Motor neuron (in vitro differentiated cells): ENCODE results near the gene IGFBP2. TPM values are rescaled to one million over a fixed set of nuclear protein-coding genes. Genes with fewer than 3 reads are reported as not detected.

Source experiments
- ATAC-seq, 8 experiments: fragments of 200-7000 bp; cut with Tn5 transposase; replicated peaks in 6 of 8; 2 replicates each; pipeline ENCODE4 v1.8.0; 2021; ENCODE audit warnings: mild to moderate bottlenecking in 8 of 8, moderate library complexity in 8 of 8
- H3K27ac ChIP-seq, 2 donors: fragments of 250-450 bp; sonication (Bioruptor Pico); 2 replicates each; pipeline ENCODE4 v1.9.0; 2021; ENCODE audit warnings: antibody characterized with exemption in 2 of 2, mild to moderate bottlenecking in 2 of 2, moderate library complexity in 1 of 2
- H3K4me1 ChIP-seq, 2 donors: fragments of 250-450 bp; sonication (Bioruptor Pico); replicated peaks in 1 of 2; 2 replicates each; pipeline ENCODE4 v1.6.1; 2021; ENCODE audit warnings: antibody characterized with exemption in 2 of 2, mild to moderate bottlenecking in 2 of 2, moderate library complexity in 1 of 2
- H3K4me3 ChIP-seq, 5 donors: fragments of 250-450 bp; sonication (Bioruptor Pico); 2 replicates each; pipeline ENCODE4 v1.9.0; 2021; ENCODE audit warnings: antibody characterized with exemption in 5 of 5, mild to moderate bottlenecking in 5 of 5, moderate library complexity in 4 of 5
- WGBS, 10 experiments: fragments of 450-650 bp; shearing (Covaris generic); methylation state at CpG; one replicate each; pipeline ENCODE4 v1.0.0; 2022; 5-methylcytosine and 5-hydroxymethylcytosine counted together
- in situ Hi-C, 9 experiments: fragments of 400-800 bp; cut with MboI; loops; one replicate each; pipeline ENCODE4 v1.15.0; 2021; ENCODE audit warnings: low sequenced_read_pairs in 9 of 9, low pct_unique_long_range_greater_than_20kb in 2 of 9; ENCODE audit not compliant: unreplicated experiment in 9 of 9
- total RNA-seq, 8 experiments: library from RNA; unstranded; fragments of 300-600 nt; gene quantifications; 2 replicates each; pipeline versions ENCODE4 v1.2.3 to v1.2.4, GENCODE V29; 2022

The IGFBP2 gene
- total RNA-seq, 8 experiments from 2014 or later = 1.2 to 825 (median 454) TPM

- ATAC-seq = peak in 1 of 8 experiments; percentile 15
- in situ Hi-C loops = loop anchor here in 8 of 9 experiments (10.0 to 25.0 kb wide), 2 partner anchors 147 to 150 kb away; no protein-coding TSS in a partner anchor
- no peak overlapping the region for H3K4me3 ChIP-seq
- peaks cover 20 to 41% of the 10 kb centered on the region in 2 donors for H3K4me1 ChIP-seq
- no peak overlapping the region for H3K27ac ChIP-seq
- 50 to 100% (median 100%) methylated on average over 1 to 3 of the region's 20 CpGs; no CpG with 5 or more reads in 4 of the 10 experiments for WGBS, 10 experiments
Observed at GRCh38 chr2:216661639-216662375, 28.6 kb downstream of the IGFBP2 start.

DNA sequence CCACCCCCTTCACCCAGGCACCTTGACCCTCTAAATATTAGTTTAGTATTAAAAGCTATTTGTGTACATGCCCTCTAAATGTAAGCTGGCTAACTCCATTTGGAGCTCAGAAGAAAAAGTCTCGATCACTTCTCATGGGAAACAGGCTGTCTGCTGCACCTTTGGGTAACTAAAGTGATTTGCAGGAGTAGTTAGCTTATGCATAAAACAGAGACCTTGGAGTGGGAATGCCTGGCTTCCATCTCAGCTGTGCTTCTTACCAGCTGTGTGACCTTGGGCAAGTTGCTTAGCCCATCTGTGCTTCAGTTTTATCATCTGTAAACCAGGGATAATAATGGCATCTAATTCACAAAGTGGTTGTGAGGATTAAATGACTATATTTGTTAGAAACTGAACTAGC is 29.9 kb downstream of the IGFBP2 start:
- in situ Hi-C loops = loop anchor here in 8 of 9 experiments (10.0 to 25.0 kb wide), 2 partner anchors 148 to 151 kb away; no protein-coding TSS in a partner anchor
- no peak overlapping the region for H3K27ac ChIP-seq
- no peak for ATAC-seq
- no peak overlapping the region for H3K4me3 ChIP-seq
- whole genome bisulfite sequencing, 10 experiments = 80 to 100% (median 95%) methylated on average over 1 of the region's 1 CpG; no CpG with 5 or more reads in 6 of the 10 experiments
- H3K4me1 ChIP-seq = peaks cover 20 to 30% of the 10 kb centered on the region in 2 donors

GRCh38 chr2:216663846-216664245 is 30.6 kb downstream of the IGFBP2 start:
- Histone ChIP-seq H3K4me3 (no peak overlapping the region), H3K27ac (no peak overlapping the region), H3K4me1 (peaks cover 20 to 28% of the 10 kb centered on the region in 2 donors)
- ATAC-seq = no peak
- 60 to 100% (median 95%) methylated on average over 2 to 4 of the region's 18 CpGs; no CpG with 5 or more reads in 6 of the 10 experiments for WGBS, 10 experiments
- in situ Hi-C loops = loop anchor here in 8 of 9 experiments (10.0 to 25.0 kb wide), 2 partner anchors 149 to 152 kb away; no protein-coding TSS in a partner anchor

DNA sequence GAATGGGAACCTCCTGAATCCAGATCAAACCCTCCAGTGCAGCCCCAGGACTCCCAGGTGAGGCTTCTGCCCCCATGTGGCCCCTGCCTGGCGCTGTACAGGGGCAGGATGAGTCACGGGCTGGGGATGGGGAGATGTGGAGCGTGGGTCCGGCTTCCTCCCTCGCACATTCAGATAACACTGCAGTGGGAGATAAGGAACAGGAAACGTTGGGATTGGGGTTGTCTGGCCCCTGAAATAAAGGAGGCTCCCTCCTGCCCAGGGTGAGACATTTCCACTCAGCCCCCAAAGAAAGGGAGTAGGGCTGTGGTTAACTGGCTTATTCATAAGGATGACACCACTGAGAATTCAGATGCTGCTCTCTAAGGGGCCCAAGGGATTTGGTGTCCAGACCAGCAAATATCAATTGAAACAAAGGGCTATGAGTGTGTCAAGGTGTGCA is 31.4 kb downstream of the IGFBP2 start:
- 50 to 71% (median 64%) methylated on average over 1 to 4 of the region's 6 CpGs; no CpG with 5 or more reads in 7 of the 10 experiments for WGBS, 10 experiments
- H3K4me3 ChIP-seq = no peak overlapping the region
- H3K27ac ChIP-seq = peak overlapping the region in 1 of 2 donors; percentile 9
- H3K4me1 ChIP-seq = peaks cover 20% of the 10 kb centered on the region in 2 donors
- peak in 4 of 8 experiments; percentile 4 to 28 (median 22) for ATAC-seq
- in situ Hi-C loops = loop anchor here (5.0 to 25.0 kb wide), 3 partner anchors 147 to 152 kb away; no protein-coding TSS in a partner anchor

DNA sequence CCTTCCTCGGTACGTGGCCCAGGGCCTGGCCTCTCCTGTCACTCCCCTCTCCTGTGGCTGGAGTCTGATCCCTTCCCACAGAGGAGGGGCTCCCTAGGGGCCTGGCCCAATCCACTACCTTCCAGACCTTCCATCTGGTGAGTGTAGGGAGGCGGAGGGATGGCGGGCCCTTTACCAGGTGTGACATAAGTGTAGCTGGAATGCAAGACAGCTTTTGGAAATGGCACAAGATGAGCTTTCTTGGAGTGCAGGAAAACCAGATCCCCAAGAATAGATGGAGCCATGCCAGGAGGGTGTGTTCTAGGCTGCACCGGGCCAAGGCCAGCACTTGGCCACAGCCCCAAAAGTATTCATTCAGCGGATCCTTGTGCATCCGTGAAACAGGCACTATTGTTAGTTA is 32.0 kb downstream of the IGFBP2 start:
- Histone ChIP-seq H3K4me3 (no peak overlapping the region), H3K27ac (peak overlapping the region in 1 of 2 donors; percentile 9), H3K4me1 (peaks cover 19 to 20% of the 10 kb centered on the region in 2 donors)
- ATAC-seq = peak in 7 of 8 experiments; percentile 1 to 38 (median 6)
- in situ Hi-C loops = loop anchor here (5.0 to 25.0 kb wide), 3 partner anchors 148 to 153 kb away; no protein-coding TSS in a partner anchor
- 0 to 63% (median 56%) methylated on average over 1 to 5 of the region's 7 CpGs; no CpG with 5 or more reads in 6 of the 10 experiments for WGBS, 10 experiments

DNA sequence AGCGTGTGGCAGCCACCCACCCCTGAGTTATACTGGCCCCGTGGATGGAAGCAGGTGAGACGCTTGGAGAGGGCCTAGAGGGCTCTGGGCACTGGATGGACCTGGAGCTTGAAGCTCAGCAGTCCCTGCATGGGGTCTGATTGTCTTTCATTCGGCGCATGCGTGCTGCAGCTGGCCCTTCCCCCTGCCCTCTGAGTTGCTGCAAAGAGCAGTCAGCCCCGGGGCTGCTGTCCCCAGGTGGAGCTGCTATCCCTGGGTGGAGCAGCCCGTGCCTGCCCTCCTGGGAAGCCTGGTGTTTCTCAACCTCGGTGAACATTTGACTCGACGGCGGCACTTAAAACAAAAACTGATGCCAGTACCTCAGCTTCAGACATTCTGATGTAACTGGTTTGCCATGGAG is 32.5 kb downstream of the IGFBP2 start:
- H3K4me3 ChIP-seq = no peak overlapping the region
- in situ Hi-C loops = loop anchor here (5.0 to 25.0 kb wide), 3 partner anchors 148 to 153 kb away; no protein-coding TSS in a partner anchor
- H3K27ac ChIP-seq = peak overlapping the region in 1 of 2 donors; percentile 12
- WGBS, 10 experiments = 0 to 58% (median 33%) methylated on average over 1 to 4 of the region's 12 CpGs; no CpG with 5 or more reads in 5 of the 10 experiments
- ATAC-seq = peak in 6 of 8 experiments; percentile 12 to 77 (median 73)
- H3K4me1 ChIP-seq = peaks cover 19 to 20% of the 10 kb centered on the region in 2 donors

GRCh38 chr2:216666461-216667233 is 33.4 kb downstream of the IGFBP2 start:
- in situ Hi-C loops = loop anchor here (5.0 to 25.0 kb wide), 3 partner anchors 149 to 154 kb away; no protein-coding TSS in a partner anchor
- ATAC-seq = peak; percentile 53 to 86 (median 80)
- Histone ChIP-seq H3K4me3 (no peak overlapping the region), H3K27ac (no peak overlapping the region), H3K4me1 (peaks cover 19 to 20% of the 10 kb centered on the region in 2 donors)
- 0 to 17% (median 4%) methylated on average over 1 to 7 of the region's 9 CpGs; no CpG with 5 or more reads in 3 of the 10 experiments for WGBS, 10 experiments

GRCh38 chr2:216670266-216671080 is 37.3 kb downstream of the IGFBP2 start:
- in situ Hi-C loops = loop anchor here in 2 of 9 experiments (25.0 kb wide), 1 partner anchor 158 kb away; no protein-coding TSS in a partner anchor
- no peak overlapping the region for H3K4me3 ChIP-seq
- WGBS, 10 experiments = 96 to 100% methylated on average over 1 to 5 of the region's 17 CpGs; no CpG with 5 or more reads in 8 of the 10 experiments
- peak in 2 of 8 experiments; percentile 5 to 8 for ATAC-seq
- no peak overlapping the region for H3K27ac ChIP-seq
- peaks cover 5 to 9% of the 10 kb centered on the region in 2 donors for H3K4me1 ChIP-seq

DNA sequence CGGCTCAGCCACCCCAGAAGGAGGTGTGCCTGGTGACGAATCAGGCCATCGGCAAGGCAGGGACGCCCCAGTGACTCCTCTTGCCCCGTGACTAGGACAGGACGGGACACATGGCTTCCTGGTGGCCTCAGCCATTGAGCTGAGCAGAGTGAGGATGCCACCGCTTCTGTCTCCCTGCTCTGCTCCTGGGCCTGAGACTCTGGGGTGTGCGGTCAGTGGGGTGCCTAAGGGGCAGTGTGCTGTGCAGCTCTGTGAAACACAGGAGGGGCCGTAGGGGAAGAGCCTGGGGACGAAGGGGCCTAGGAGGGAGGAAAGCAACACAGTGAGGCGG is 37.8 kb downstream of the IGFBP2 start:
- Histone ChIP-seq H3K4me3 (no peak overlapping the region), H3K4me1 (peaks cover 0 to 3% of the 10 kb centered on the region in 2 donors), H3K27ac (no peak overlapping the region)
- 40 to 100% (median 92%) methylated on average over 1 to 5 of the region's 11 CpGs; no CpG with 5 or more reads in 4 of the 10 experiments for WGBS, 10 experiments
- peak in 2 of 8 experiments; percentile 3 to 9 for ATAC-seq
- in situ Hi-C loops = loop anchor here in 2 of 9 experiments (25.0 kb wide), 1 partner anchor 159 kb away; no protein-coding TSS in a partner anchor

GRCh38 chr2:216671791-216672343 is 38.6 kb downstream of the IGFBP2 start:
- no peak for ATAC-seq
- in situ Hi-C loops = loop anchor here in 2 of 9 experiments (25.0 kb wide), 1 partner anchor 160 kb away; no protein-coding TSS in a partner anchor
- H3K27ac ChIP-seq = no peak overlapping the region
- no peak overlapping the region for H3K4me3 ChIP-seq
- WGBS, 10 experiments = 48 to 93% (median 80%) methylated on average over 3 to 9 of the region's 12 CpGs; no CpG with 5 or more reads in 1 of the 10 experiments
- no peaks in the 10 kb centered on the region for H3K4me1 ChIP-seq

DNA sequence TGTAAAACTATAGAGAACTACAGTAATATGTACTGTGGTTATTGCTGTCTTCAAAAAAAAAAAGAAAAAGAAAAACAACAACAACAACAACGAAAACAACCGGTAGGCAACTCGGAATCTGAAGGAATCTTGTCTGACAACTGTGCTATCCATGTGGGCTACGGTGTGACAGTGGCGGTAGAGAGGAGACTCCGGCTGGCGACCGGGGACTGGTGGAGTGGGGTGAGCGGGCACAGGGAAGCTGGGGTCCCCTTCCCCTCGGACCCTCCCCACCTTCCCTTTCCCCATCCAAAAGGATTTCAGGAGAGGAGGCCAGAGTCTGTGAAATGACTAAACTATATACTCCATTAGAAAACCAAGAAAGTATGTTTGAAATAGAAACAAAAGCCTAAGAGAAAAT is 39.2 kb downstream of the IGFBP2 start:
- WGBS, 10 experiments = 89 to 100% (median 91%) methylated on average over 2 to 9 of the region's 10 CpGs; no CpG with 5 or more reads in 2 of the 10 experiments
- in situ Hi-C loops = loop anchor here in 2 of 9 experiments (25.0 kb wide), 1 partner anchor 160 kb away; no protein-coding TSS in a partner anchor
- H3K27ac ChIP-seq = no peak overlapping the region
- no peak for ATAC-seq
- H3K4me3 ChIP-seq = no peak overlapping the region
- H3K4me1 ChIP-seq = no peaks in the 10 kb centered on the region
